OCI-LY7 (cell line): ENCODE data around the gene ABCA7.

ENCODE experiments used
- EZH2phosphoT487 ChIP-seq: fragments of 200-600 bp; sonication (generic); IDR thresholded peaks from 2 replicates; pipeline ENCODE4 v1.6.1; 2018; ENCODE audit warnings: low read depth, borderline replicate concordance, mild to moderate bottlenecking, mixed run types, antibody characterized with exemption, low read length, moderate library complexity, mixed read lengths
- TF ChIP-seq, protein P1 (sequence below): fragments of 200-600 bp; sonication (generic); conservative IDR thresholded peaks from 2 replicates; pipeline ENCODE4 v1.5.1; 2014; ENCODE audit warnings: mild to moderate bottlenecking, antibody characterized with exemption, low read length, moderate library complexity, mixed read lengths

DNA sequence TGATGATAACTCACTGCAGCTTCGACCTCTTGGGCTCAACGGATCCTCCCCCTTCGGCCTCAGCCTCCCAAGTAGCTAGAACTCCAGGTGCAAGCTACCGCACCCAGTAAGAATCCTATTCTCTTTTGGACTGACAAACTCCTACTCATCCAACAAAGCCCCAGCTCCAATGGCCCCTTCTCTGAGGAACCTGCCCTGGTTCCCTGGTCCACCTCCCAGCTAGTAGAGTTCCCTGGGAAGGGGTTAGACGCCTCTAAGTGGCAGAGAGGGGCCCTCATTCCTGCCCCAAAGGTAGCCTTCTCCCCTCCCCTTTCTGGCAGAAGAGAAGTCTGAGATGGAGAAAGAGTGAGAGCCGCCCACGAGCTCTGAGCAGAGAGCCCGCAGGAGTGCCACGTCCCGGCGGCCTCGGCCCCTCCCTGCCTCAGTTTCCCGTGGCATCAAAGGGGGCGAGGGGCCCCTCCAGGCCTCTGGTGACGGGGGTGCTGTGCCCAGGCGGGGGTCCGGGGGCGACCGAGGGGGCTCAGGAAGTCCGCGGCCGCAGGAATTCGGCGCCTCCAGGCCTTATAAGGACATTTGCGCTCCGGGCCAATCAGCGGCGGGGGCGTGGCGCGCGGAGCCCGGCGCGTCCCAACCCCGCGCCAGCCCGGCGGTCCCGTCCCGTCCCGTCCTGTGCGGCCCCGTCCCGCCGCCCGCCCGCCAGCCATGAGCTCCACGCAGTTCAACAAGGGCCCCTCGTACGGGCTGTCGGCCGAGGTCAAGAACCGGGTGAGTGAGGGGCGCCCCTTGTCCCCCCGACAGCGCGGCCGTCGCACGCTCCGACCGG, 13.7 kb upstream of the ABCA7 start, which contains the start of gene CNN2:
- TF ChIP-seq, protein P1, sequence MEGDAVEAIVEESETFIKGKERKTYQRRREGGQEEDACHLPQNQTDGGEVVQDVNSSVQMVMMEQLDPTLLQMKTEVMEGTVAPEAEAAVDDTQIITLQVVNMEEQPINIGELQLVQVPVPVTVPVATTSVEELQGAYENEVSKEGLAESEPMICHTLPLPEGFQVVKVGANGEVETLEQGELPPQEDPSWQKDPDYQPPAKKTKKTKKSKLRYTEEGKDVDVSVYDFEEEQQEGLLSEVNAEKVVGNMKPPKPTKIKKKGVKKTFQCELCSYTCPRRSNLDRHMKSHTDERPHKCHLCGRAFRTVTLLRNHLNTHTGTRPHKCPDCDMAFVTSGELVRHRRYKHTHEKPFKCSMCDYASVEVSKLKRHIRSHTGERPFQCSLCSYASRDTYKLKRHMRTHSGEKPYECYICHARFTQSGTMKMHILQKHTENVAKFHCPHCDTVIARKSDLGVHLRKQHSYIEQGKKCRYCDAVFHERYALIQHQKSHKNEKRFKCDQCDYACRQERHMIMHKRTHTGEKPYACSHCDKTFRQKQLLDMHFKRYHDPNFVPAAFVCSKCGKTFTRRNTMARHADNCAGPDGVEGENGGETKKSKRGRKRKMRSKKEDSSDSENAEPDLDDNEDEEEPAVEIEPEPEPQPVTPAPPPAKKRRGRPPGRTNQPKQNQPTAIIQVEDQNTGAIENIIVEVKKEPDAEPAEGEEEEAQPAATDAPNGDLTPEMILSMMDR: no peak
- TF ChIP-seq EZH2phosphoT487: no peak
